Endothelial cell of umbilical vein (primary cell): ENCODE measurements around the gene GNB1L. TPM values are rescaled to one million over a fixed set of nuclear protein-coding genes. Genes with fewer than 3 reads are reported as not detected.

ENCODE experiments used
- BruUV-seq: library from RNA; stranded (reverse); fragments of 400-500 nt; replicated peaks from 2 replicates; lab custom pipeline; 2021; lab: Mats Ljungman, UMichigan
- CTCF ChIA-PET: fragments of 300-600, 350-600 bp; sonication (Branson Sonifier 250); formaldehyde crosslinking; loops from one replicate; lab custom pipeline; 2021; ENCODE audit warnings: antibody characterized with exemption, inconsistent platforms; lab: Charles Lee
- POLR2A ChIA-PET: fragments of 300-600, 350-600 bp; sonication (Branson Sonifier 250); formaldehyde crosslinking; loops from one replicate; lab custom pipeline; 2021; ENCODE audit warnings: antibody characterized with exemption, inconsistent platforms; lab: Charles Lee
- DNase-seq: peaks from one replicate; pipeline ENCODE4 v3.0.0-alpha.2; 2011; ENCODE audit warnings: low read depth, low spot score
- FAIRE-seq: peaks from 2 replicates; lab custom pipeline; 2011; peaks lifted over from hg19 to GRCh38; lab: Jason Lieb, UNC
- H2AFZ ChIP-seq: 2 replicates; pipeline ENCODE4 v1.6.0; 2012; ENCODE audit warnings: low read depth, low read length, control low read depth, inconsistent platforms
- H3K27ac ChIP-seq: 2 replicates; pipeline ENCODE4 v1.5.1; 2011; ENCODE audit warnings: low read depth, mild to moderate bottlenecking, control low read depth, low read length, moderate library complexity; ENCODE audit not compliant: insufficient read depth
- H3K27me3 ChIP-seq, 2 experiments: 2 replicates each; pipeline versions ENCODE4 v1.6.0 to v1.6.1; 2011; ENCODE audit warnings: low read length in 2 of 2, mixed read lengths in 1 of 2; ENCODE audit not compliant: control insufficient read depth in 2 of 2, insufficient read depth in 2 of 2
- H3K36me3 ChIP-seq, 2 experiments: 2 replicates in 1 of 2; 3 replicates in 1 of 2; pipeline ENCODE4 v1.5.1; 2011; ENCODE audit warnings: low read length in 2 of 2, mild to moderate bottlenecking in 1 of 2, moderate library complexity in 1 of 2; ENCODE audit not compliant: control insufficient read depth in 2 of 2, insufficient read depth in 2 of 2; ENCODE audit errors: extremely low read depth in 1 of 2
- H3K4me1 ChIP-seq: 3 replicates; pipeline ENCODE4 v1.5.1; 2011; ENCODE audit warnings: mild to moderate bottlenecking, low read length; ENCODE audit not compliant: control insufficient read depth, insufficient read depth; ENCODE audit errors: extremely low read depth
- H3K4me2 ChIP-seq: 2 replicates; pipeline ENCODE4 v1.6.1; 2011; ENCODE audit warnings: low read length, control low read depth, mixed read lengths; ENCODE audit not compliant: insufficient read depth
- H3K4me3 ChIP-seq, 3 experiments: fragments of 200-600 bp in 1 of 3; sonication (generic), shearing (Covaris generic) in 1 of 3; replicated peaks in 1 of 3; 2 replicates each; pipeline ENCODE4 v1.5.1; 2011 to 2016; ENCODE audit warnings: control low read depth in 3 of 3, low read length in 3 of 3, mild to moderate bottlenecking in 2 of 3, inconsistent platforms in 1 of 3, low read depth in 1 of 3, moderate library complexity in 1 of 3; ENCODE audit not compliant: insufficient read depth in 1 of 3
- H3K79me2 ChIP-seq: 2 replicates; pipeline ENCODE4 v1.6.0; 2012; ENCODE audit warnings: low read length, inconsistent platforms; ENCODE audit not compliant: control insufficient read depth, insufficient read depth
- H3K9ac ChIP-seq: replicated peaks from 2 replicates; pipeline ENCODE3; 2011; ENCODE audit warnings: low read length, control low read depth; ENCODE audit not compliant: insufficient read depth; ENCODE audit errors: extremely low read depth
- H3K9me1 ChIP-seq: replicated peaks from 3 replicates; pipeline ENCODE4 v1.6.0; 2011; ENCODE audit warnings: mild to moderate bottlenecking, low read length; ENCODE audit not compliant: control insufficient read depth, insufficient read depth; ENCODE audit errors: extremely low read depth
- H3K9me3 ChIP-seq: replicated peaks from 2 replicates; pipeline ENCODE4 v1.5.1; 2012; ENCODE audit warnings: low read length, inconsistent platforms; ENCODE audit not compliant: control insufficient read depth, insufficient read depth
- H4K20me1 ChIP-seq: replicated peaks from 2 replicates; pipeline ENCODE3; 2011; ENCODE audit warnings: mild to moderate bottlenecking, low read length; ENCODE audit not compliant: control insufficient read depth, insufficient read depth; ENCODE audit errors: extremely low read depth
- EZH2 ChIP-seq: IDR thresholded peaks from 2 replicates; pipeline ENCODE4 v1.6.1; 2012; ENCODE audit warnings: borderline replicate concordance, low read depth, mild to moderate bottlenecking, moderate library complexity, low read length, inconsistent platforms; ENCODE audit not compliant: severe bottlenecking
- FOS ChIP-seq: IDR thresholded peaks from 2 replicates; pipeline ENCODE4 v1.6.1; 2011; ENCODE audit warnings: mild to moderate bottlenecking, low read length, moderate library complexity, borderline replicate concordance; ENCODE audit not compliant: insufficient read depth
- GATA2 ChIP-seq: IDR thresholded peaks from 2 replicates; pipeline ENCODE4 v1.7.0; 2011; ENCODE audit warnings: low read depth, mild to moderate bottlenecking, moderate library complexity, mixed read lengths, low read length; ENCODE audit not compliant: insufficient read length, insufficient read depth
- JUN ChIP-seq: IDR thresholded peaks from 2 replicates; pipeline ENCODE4 v1.6.1; 2011; ENCODE audit warnings: borderline replicate concordance, low read depth; ENCODE audit not compliant: insufficient read length, insufficient read depth
- MAX ChIP-seq: IDR thresholded peaks from 2 replicates; pipeline ENCODE4 v1.6.1; 2011; ENCODE audit not compliant: insufficient read depth, insufficient read length
- MYC ChIP-seq: IDR thresholded peaks from one replicate; pipeline ENCODE4 v1.6.1; 2011; ENCODE audit warnings: mild to moderate bottlenecking, low read depth, low read length
- POLR2A ChIP-seq: IDR thresholded peaks from 2 replicates; pipeline ENCODE4 v1.6.1; 2012; ENCODE audit warnings: low read depth, mild to moderate bottlenecking, control low read depth, low read length
- POLR2AphosphoS5 ChIP-seq: IDR thresholded peaks from 2 replicates; pipeline ENCODE4 v1.6.1; 2012; ENCODE audit warnings: low read depth, mild to moderate bottlenecking, control low read depth, low read length, moderate library complexity; ENCODE audit not compliant: insufficient read depth
- dilution Hi-C: fragments of 300-500 bp; cut with MboI; formaldehyde crosslinking; loops from one replicate; pipeline ENCODE4 v1.15.0; 2019; ENCODE audit warnings: low sequenced_read_pairs; ENCODE audit not compliant: extremely low pct_ligation_motif_present
- intact Hi-C: fragments of 100-400 bp; cut with micrococcal nuclease; formaldehyde crosslinking; loops from one replicate; pipeline ENCODE4 v1.10.0; 2022
- polyA plus RNA-seq, 4 experiments: library from polyadenylated mRNA; depleted of rRNA in 3 of 4; stranded (reverse) in 3 of 4; unstranded in 1 of 4; fragments of >200 nt; gene quantifications; 2 replicates each; pipeline versions ENCODE4 v1.2.1 to v1.2.3, GENCODE V29; 2011 to 2012; ENCODE audit warnings: missing spikeins in 1 of 4
- total RNA-seq: library from RNA; stranded (reverse); gene quantifications from 2 replicates; pipeline ENCODE4 v1.2.3, GENCODE V29; 2021
- TF ChIP-seq, protein P1 (sequence below), 2 donors: IDR thresholded peaks; 1 replicate in 1 of 2; 2 replicates in 1 of 2; pipeline ENCODE4 v1.5.1; 2011; ENCODE audit warnings: low read length in 2 of 2, mild to moderate bottlenecking in 2 of 2, moderate library complexity in 2 of 2, control low read depth in 1 of 2, inconsistent platforms in 1 of 2, low read depth in 1 of 2; ENCODE audit not compliant: insufficient read depth in 1 of 2; ENCODE audit errors: extremely low read depth in 1 of 2

Gene GNB1L
- total and polyA plus RNA-seq, 2 donors (not counting 3 experiments of a cell fraction or from before 2014, with no cell fraction given) = 5.4 to 5.9 TPM

- no peak overlapping the region for H3K9ac ChIP-seq
- no peak overlapping the region for H3K4me2 ChIP-seq
- dilution Hi-C loops = no loop called here
- intact Hi-C loops = no loop called here
- H3K36me3 ChIP-seq = no peaks in the 10 kb centered on the region
- no peak overlapping the region for H3K4me3 ChIP-seq
- ChIA-PET CTCF (interaction anchor here (1.0 to 2.7 kb wide), 3 partner anchors 8 to 162 kb away, joined by 3 to 15 read pairs (median 3); no protein-coding TSS in a partner anchor), POLR2A (no interaction called here)
- DNase-seq (no peak), FAIRE-seq (no peak)
- no TSS peak for BruUV-seq
- H3K9me3 ChIP-seq = no peaks in the 10 kb centered on the region
- peaks cover 9% of the 10 kb centered on the region for H3K4me1 ChIP-seq
- H3K9me1 ChIP-seq = no peaks in the 10 kb centered on the region
- no peaks in the 10 kb centered on the region for H3K79me2 ChIP-seq
- no peak for TF ChIP-seq GATA2
- no peak for TF ChIP-seq POLR2AphosphoS5
- no peak for TF ChIP-seq POLR2A
- TF ChIP-seq EZH2 = no peak
- TF ChIP-seq MAX = no peak
- TF ChIP-seq FOS = no peak
- no peak for TF ChIP-seq JUN
- no peak for TF ChIP-seq MYC
- TF ChIP-seq, protein P1, sequence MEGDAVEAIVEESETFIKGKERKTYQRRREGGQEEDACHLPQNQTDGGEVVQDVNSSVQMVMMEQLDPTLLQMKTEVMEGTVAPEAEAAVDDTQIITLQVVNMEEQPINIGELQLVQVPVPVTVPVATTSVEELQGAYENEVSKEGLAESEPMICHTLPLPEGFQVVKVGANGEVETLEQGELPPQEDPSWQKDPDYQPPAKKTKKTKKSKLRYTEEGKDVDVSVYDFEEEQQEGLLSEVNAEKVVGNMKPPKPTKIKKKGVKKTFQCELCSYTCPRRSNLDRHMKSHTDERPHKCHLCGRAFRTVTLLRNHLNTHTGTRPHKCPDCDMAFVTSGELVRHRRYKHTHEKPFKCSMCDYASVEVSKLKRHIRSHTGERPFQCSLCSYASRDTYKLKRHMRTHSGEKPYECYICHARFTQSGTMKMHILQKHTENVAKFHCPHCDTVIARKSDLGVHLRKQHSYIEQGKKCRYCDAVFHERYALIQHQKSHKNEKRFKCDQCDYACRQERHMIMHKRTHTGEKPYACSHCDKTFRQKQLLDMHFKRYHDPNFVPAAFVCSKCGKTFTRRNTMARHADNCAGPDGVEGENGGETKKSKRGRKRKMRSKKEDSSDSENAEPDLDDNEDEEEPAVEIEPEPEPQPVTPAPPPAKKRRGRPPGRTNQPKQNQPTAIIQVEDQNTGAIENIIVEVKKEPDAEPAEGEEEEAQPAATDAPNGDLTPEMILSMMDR (IDR thresholded peaks at IDR 0.05; ENCODE audit: extremely low read depth in 1 of 2, insufficient read depth in 1 of 2, low read depth in 1 of 2, low read length in 2 of 2) = no peak
- H4K20me1 ChIP-seq = no peaks in the 10 kb centered on the region
- H3K27me3 ChIP-seq = no peaks in the 10 kb centered on the region
- H2AFZ ChIP-seq = no peak overlapping the region
- no peak overlapping the region for H3K27ac ChIP-seq
Observed at GRCh38 chr22:19748139-19748538, 106.5 kb downstream of the GNB1L start.
